GM23338 (cell line): ENCODE data around the gene ZNF714. TPM values are rescaled to one million over a fixed set of nuclear protein-coding genes. Genes with fewer than 3 reads are reported as not detected.

Source experiments
- ATAC-seq: fragments of 200-7000 bp; cut with Tn5 transposase; 3 replicates; pipeline ENCODE4 v1.9.1; 2020
- DNase-seq: peaks from one replicate; pipeline ENCODE4 v3.0.0-alpha.2; 2015; ENCODE audit warnings: low spot score
- H2AFZ ChIP-seq: fragments of 200-600 bp; sonication (generic); 2 replicates; pipeline ENCODE4 v1.8.0; 2016; ENCODE audit warnings: antibody characterized with exemption, mild to moderate bottlenecking, moderate library complexity
- H3F3A ChIP-seq: fragments of 200-600 bp; sonication (generic); replicated peaks from 2 replicates; pipeline ENCODE4 v1.8.0; 2017; ENCODE audit warnings: antibody characterized with exemption, mixed run types, low read depth
- H3K27ac ChIP-seq: fragments of 200-600 bp; sonication (generic); 2 replicates; pipeline ENCODE4 v1.6.1; 2016; ENCODE audit warnings: low read depth
- H3K27me3 ChIP-seq: fragments of 200-600 bp; sonication (generic); 2 replicates; pipeline ENCODE4 v1.8.0; 2016; ENCODE audit warnings: mild to moderate bottlenecking, mixed run types, moderate library complexity; ENCODE audit not compliant: insufficient read depth
- H3K36me3 ChIP-seq: fragments of 200-600 bp; sonication (generic); 2 replicates; pipeline ENCODE4 v1.8.0; 2016; ENCODE audit warnings: mild to moderate bottlenecking; ENCODE audit not compliant: insufficient read depth
- H3K4me1 ChIP-seq: fragments of 200-600 bp; sonication (generic); 2 replicates; pipeline ENCODE4 v1.8.0; 2016; ENCODE audit warnings: mild to moderate bottlenecking, moderate library complexity; ENCODE audit not compliant: insufficient read depth
- H3K4me2 ChIP-seq: fragments of 200-600 bp; sonication (generic); 2 replicates; pipeline ENCODE4 v1.7.1; 2017; ENCODE audit warnings: mixed run types
- H3K4me3 ChIP-seq: fragments of 200-600 bp; sonication (generic); 2 replicates; pipeline ENCODE4 v1.6.1; 2016; ENCODE audit warnings: mixed run types
- H3K79me2 ChIP-seq: fragments of 200-600 bp; sonication (generic); replicated peaks from 2 replicates; pipeline ENCODE4 v1.8.0; 2017; ENCODE audit warnings: mild to moderate bottlenecking; ENCODE audit not compliant: insufficient read depth
- H3K9me2 ChIP-seq: fragments of 200-600 bp; sonication (generic); 2 replicates; pipeline ENCODE4 v1.8.0; 2017; ENCODE audit not compliant: insufficient read depth
- H4K20me1 ChIP-seq: fragments of 200-600 bp; sonication (generic); replicated peaks from 2 replicates; pipeline ENCODE4 v1.8.0; 2017; ENCODE audit warnings: mild to moderate bottlenecking; ENCODE audit not compliant: insufficient read depth
- H3K27ac Mint-ChIP-seq: 2 replicates; pipeline ENCODE4 v1.8.0; 2020; ENCODE audit warnings: inconsistent platforms, mild to moderate bottlenecking, moderate library complexity, mixed read lengths
- H3K27me3 Mint-ChIP-seq: 3 replicates; pipeline ENCODE4 v1.8.0; 2022; ENCODE audit warnings: low read depth, mild to moderate bottlenecking, moderate library complexity, mixed read lengths, inconsistent platforms; ENCODE audit not compliant: insufficient read depth, poor library complexity
- H3K36me3 Mint-ChIP-seq: 3 replicates; pipeline ENCODE4 v1.8.0; 2021; ENCODE audit warnings: low read depth, mild to moderate bottlenecking, inconsistent platforms, moderate library complexity, mixed read lengths
- H3K4me1 Mint-ChIP-seq: 3 replicates; pipeline ENCODE4 v1.8.0; 2020; ENCODE audit warnings: mild to moderate bottlenecking, inconsistent platforms, mixed read lengths
- H3K4me3 Mint-ChIP-seq: 3 replicates; pipeline ENCODE4 v1.8.0; 2021; ENCODE audit warnings: moderate library complexity, mild to moderate bottlenecking, inconsistent platforms, mixed read lengths
- H3K9me3 Mint-ChIP-seq: 3 replicates; pipeline ENCODE4 v1.8.0; 2020; ENCODE audit warnings: moderate library complexity, mild to moderate bottlenecking, inconsistent platforms, mixed read lengths
- CREB1 ChIP-seq: fragments of 250-450 bp; sonication (Bioruptor Pico); IDR thresholded peaks from 2 replicates; pipeline ENCODE4 v1.5.0; 2020; ENCODE audit warnings: low read depth, mild to moderate bottlenecking, moderate library complexity
- EZH2phosphoT487 ChIP-seq: fragments of 200-600 bp; sonication (generic); IDR thresholded peaks from one replicate; pipeline ENCODE4 v1.8.1; 2018; ENCODE audit warnings: antibody characterized with exemption; ENCODE audit not compliant: unreplicated experiment
- POLR2AphosphoS5 ChIP-seq: IDR thresholded peaks from 2 replicates; pipeline ENCODE4 v1.6.1; 2016; ENCODE audit warnings: antibody characterized with exemption, low read depth
- polyA plus RNA-seq: library from polyadenylated mRNA; unstranded; fragments of >200 nt; fragmentation: Nextera tagmentation; extraction: Ambion mirVana; gene quantifications from 2 replicates; pipeline ENCODE4 v1.2.1, GENCODE V29; 2016
- total RNA-seq: library from RNA; depleted of rRNA; stranded (reverse); fragments of >200 nt; shearing (Covaris generic); gene quantifications from 2 replicates; pipeline ENCODE4 v1.2.3, GENCODE V29; 2014
- TF ChIP-seq, protein P1 (sequence below): fragments of 250-450 bp; sonication (Bioruptor Pico); IDR thresholded peaks from 2 replicates; pipeline ENCODE4 v1.5.0; 2020; ENCODE audit warnings: mild to moderate bottlenecking, moderate library complexity

ZNF714 gene
- total and polyA plus RNA-seq, 2 experiments from 2014 or later, result 43.5 to 83.2 TPM

DNA sequence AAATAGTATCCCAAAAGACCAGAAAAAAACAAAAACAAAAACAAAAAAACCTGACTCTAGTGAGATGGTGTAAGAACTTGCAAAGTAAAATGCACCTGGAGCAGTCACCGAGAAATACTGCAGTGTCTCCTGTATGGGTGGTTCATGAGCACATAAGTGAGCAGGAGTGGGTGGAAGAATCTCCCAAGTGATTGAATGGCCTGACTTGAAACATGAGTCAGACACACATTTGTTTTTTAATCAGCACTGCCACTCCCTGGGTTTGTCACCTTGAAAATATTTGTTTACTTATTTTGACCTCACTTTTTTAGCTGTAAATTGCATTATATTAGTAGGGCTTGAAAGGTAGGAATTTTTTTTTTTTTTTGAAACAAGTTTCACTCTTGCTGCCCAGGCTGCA, 61.9 kb downstream of the ZNF714 start (continued):
- TF ChIP-seq, protein P1, sequence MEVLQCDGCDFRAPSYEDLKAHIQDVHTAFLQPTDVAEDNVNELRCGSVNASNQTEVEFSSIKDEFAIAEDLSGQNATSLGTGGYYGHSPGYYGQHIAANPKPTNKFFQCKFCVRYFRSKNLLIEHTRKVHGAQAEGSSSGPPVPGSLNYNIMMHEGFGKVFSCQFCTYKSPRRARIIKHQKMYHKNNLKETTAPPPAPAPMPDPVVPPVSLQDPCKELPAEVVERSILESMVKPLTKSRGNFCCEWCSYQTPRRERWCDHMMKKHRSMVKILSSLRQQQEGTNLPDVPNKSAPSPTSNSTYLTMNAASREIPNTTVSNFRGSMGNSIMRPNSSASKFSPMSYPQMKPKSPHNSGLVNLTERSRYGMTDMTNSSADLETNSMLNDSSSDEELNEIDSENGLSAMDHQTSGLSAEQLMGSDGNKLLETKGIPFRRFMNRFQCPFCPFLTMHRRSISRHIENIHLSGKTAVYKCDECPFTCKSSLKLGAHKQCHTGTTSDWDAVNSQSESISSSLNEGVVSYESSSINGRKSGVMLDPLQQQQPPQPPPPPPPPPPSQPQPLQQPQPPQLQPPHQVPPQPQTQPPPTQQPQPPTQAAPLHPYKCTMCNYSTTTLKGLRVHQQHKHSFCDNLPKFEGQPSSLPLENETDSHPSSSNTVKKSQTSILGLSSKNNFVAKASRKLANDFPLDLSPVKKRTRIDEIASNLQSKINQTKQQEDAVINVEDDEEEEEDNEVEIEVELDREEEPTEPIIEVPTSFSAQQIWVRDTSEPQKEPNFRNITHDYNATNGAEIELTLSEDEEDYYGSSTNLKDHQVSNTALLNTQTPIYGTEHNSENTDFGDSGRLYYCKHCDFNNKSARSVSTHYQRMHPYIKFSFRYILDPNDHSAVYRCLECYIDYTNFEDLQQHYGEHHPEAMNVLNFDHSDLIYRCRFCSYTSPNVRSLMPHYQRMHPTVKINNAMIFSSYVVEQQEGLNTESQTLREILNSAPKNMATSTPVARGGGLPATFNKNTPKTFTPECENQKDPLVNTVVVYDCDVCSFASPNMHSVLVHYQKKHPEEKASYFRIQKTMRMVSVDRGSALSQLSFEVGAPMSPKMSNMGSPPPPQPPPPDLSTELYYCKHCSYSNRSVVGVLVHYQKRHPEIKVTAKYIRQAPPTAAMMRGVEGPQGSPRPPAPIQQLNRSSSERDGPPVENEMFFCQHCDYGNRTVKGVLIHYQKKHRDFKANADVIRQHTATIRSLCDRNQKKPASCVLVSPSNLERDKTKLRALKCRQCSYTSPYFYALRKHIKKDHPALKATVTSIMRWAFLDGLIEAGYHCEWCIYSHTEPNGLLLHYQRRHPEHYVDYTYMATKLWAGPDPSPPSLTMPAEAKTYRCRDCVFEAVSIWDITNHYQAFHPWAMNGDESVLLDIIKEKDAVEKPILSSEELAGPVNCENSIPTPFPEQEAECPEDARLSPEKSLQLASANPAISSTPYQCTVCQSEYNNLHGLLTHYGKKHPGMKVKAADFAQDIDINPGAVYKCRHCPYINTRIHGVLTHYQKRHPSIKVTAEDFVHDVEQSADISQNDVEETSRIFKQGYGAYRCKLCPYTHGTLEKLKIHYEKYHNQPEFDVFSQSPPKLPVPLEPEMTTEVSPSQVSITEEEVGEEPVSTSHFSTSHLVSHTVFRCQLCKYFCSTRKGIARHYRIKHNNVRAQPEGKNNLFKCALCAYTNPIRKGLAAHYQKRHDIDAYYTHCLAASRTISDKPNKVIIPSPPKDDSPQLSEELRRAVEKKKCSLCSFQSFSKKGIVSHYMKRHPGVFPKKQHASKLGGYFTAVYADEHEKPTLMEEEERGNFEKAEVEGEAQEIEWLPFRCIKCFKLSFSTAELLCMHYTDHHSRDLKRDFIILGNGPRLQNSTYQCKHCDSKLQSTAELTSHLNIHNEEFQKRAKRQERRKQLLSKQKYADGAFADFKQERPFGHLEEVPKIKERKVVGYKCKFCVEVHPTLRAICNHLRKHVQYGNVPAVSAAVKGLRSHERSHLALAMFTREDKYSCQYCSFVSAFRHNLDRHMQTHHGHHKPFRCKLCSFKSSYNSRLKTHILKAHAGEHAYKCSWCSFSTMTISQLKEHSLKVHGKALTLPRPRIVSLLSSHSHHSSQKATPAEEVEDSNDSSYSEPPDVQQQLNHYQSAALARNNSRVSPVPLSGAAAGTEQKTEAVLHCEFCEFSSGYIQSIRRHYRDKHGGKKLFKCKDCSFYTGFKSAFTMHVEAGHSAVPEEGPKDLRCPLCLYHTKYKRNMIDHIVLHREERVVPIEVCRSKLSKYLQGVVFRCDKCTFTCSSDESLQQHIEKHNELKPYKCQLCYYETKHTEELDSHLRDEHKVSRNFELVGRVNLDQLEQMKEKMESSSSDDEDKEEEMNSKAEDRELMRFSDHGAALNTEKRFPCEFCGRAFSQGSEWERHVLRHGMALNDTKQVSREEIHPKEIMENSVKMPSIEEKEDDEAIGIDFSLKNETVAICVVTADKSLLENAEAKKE (CRISPR knock-in tag), result no peak

- peaks cover 46% of the 10 kb centered on the region for H3K9me3 Mint-ChIP-seq
- no peak overlapping the region for H3K4me2 ChIP-seq
- no peak overlapping the region for H3K4me3 ChIP-seq
- TF ChIP-seq POLR2AphosphoS5, result no peak
- no peak for TF ChIP-seq EZH2phosphoT487
- no peaks in the 10 kb centered on the region for H3K27me3 ChIP-seq
- H3K27ac ChIP-seq, result no peak overlapping the region
- H4K20me1 ChIP-seq, result no peaks in the 10 kb centered on the region; the same call in 1 of the 2 replicates
- DNase-seq (no peak), ATAC-seq (no peak)
- H3K4me1 Mint-ChIP-seq, result peaks cover 6% of the 10 kb centered on the region
- H3K4me1 ChIP-seq, result no peaks in the 10 kb centered on the region
- peaks cover 97% of the 10 kb centered on the region for H3K36me3 Mint-ChIP-seq
- H3K79me2 ChIP-seq, result peaks cover 92% of the 10 kb centered on the region
- no peaks in the 10 kb centered on the region for H3F3A ChIP-seq
- H3K36me3 ChIP-seq, result peaks cover 79% of the 10 kb centered on the region
- H2AFZ ChIP-seq, result no peak overlapping the region
- H3K4me3 Mint-ChIP-seq, result no peak overlapping the region
- peaks cover 8% of the 10 kb centered on the region for H3K27me3 Mint-ChIP-seq
- no peak overlapping the region for H3K27ac Mint-ChIP-seq
- no peaks in the 10 kb centered on the region; the same call in none of the 2 replicates for H3K9me2 ChIP-seq
Observed at GRCh38 chr19:21147540-21147939, 65.5 kb downstream of the ZNF714 start.

DNA sequence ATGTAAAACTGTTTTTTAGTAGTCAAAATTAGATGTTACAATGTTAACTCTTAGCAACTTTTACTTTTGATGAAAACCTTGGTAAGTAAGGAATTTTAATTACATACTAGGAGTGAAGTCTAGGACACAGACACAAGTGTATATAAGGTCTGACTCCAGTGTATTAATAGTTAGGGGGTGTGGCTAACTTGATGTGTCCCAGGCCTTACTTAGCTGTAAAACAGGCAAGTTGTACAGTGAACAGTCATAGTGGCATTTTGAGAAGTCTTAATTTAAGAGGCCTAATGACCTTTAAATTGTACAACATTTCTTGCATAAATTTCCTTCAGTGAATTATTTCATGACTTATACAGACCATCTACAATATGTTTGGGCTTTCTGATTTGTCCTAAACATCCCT, 66.7 kb downstream of the ZNF714 start:
- no peaks in the 10 kb centered on the region; the same call in none of the 2 replicates for H3K9me2 ChIP-seq
- DNase-seq (no peak), ATAC-seq (no peak)
- H3F3A ChIP-seq, result no peaks in the 10 kb centered on the region
- no peaks in the 10 kb centered on the region; the same call in 2 of the 3 replicates for H3K4me1 Mint-ChIP-seq
- H3K4me1 ChIP-seq, result no peaks in the 10 kb centered on the region
- TF ChIP-seq CREB1 (CRISPR knock-in tag), result no peak
- no peak overlapping the region for H2AFZ ChIP-seq
- H3K79me2 ChIP-seq, result peaks cover 92% of the 10 kb centered on the region
- no peak overlapping the region for H3K27ac Mint-ChIP-seq
- H3K36me3 ChIP-seq, result peaks cover 85% of the 10 kb centered on the region
- H3K4me2 ChIP-seq, result no peak overlapping the region
- H4K20me1 ChIP-seq, result no peaks in the 10 kb centered on the region; the same call in none of the 2 replicates
- peaks cover 7% of the 10 kb centered on the region for H3K27me3 Mint-ChIP-seq
- H3K27ac ChIP-seq, result no peak overlapping the region
- H3K4me3 ChIP-seq, result no peak overlapping the region
- H3K9me3 Mint-ChIP-seq, result peaks cover 49% of the 10 kb centered on the region
- H3K36me3 Mint-ChIP-seq, result peaks cover 100% of the 10 kb centered on the region
- no peaks in the 10 kb centered on the region for H3K27me3 ChIP-seq
- H3K4me3 Mint-ChIP-seq, result no peak overlapping the region
